Stimulated activated CD8-positive, alpha-beta memory T cell treated with anti-CD3 and anti-CD28 coated beads, Interleukin-4, amount 100 ng/mL, for 1 hour (primary cell): Measurements from ENCODE around the gene RAB7B.
A peak's percentile ranks its signal among the peaks of the same experiment; 100 is the strongest.
"Not testable (repeated sequence)": the region's sequence is repeated elsewhere in the genome, so short reads cannot be mapped to it uniquely, and the experiment has no call there.

Experiments
- DNase-seq, 2 donors: peaks; one replicate each; pipeline ENCODE4 v3.0.0-alpha.2; 2020; ENCODE audit warnings: low read depth in 2 of 2, low spot score in 1 of 2

Gene RAB7B

GRCh38 chr1:206002871-206003801, at the start of gene RAB7B:
RAB7B (minus strand) TSS chr1:206003395; CDS start chr1:205994135, 9,260 bp downstream.
- DNase-seq: no peak

GRCh38 chr1:206052231-206052865, 49.2 kb upstream of the RAB7B start:
- DNase-seq: not testable (repeated sequence)

GRCh38 chr1:206050655-206051235, 47.5 kb upstream of the RAB7B start:
- DNase-seq: peak in 1 of 2 donors; percentile 7

- no peak for DNase-seq
These were observed 46.9 kb upstream of the RAB7B start for GRCh38 chr1:206049919-206050600.

GRCh38 chr1:206049293-206049692, 46.1 kb upstream of the RAB7B start:
- DNase-seq: no peak

- no peak for DNase-seq
These were observed 45.4 kb upstream of the RAB7B start for GRCh38 chr1:206048582-206048981.

GRCh38 chr1:206047271-206047670, 44.1 kb upstream of the RAB7B start:
- no peak for DNase-seq

GRCh38 chr1:206041640-206042039, 38.4 kb upstream of the RAB7B start:
- no peak for DNase-seq

GRCh38 chr1:206040328-206040727, 37.1 kb upstream of the RAB7B start:
- no peak for DNase-seq

GRCh38 chr1:206039046-206039973, 36.1 kb upstream of the RAB7B start:
- DNase-seq: no peak

- DNase-seq: no peak
These were observed 34.4 kb upstream of the RAB7B start for GRCh38 chr1:206037581-206037980.

GRCh38 chr1:206036663-206037455, 33.7 kb upstream of the RAB7B start:
- DNase-seq: no peak

- DNase-seq: no peak
These were observed 31.8 kb upstream of the RAB7B start for GRCh38 chr1:206035027-206035426.

- no peak for DNase-seq
These were observed 29.4 kb upstream of the RAB7B start for GRCh38 chr1:206032380-206033140.

GRCh38 chr1:206030714-206031113, 27.5 kb upstream of the RAB7B start:
- DNase-seq: peak; percentile 21 to 43

GRCh38 chr1:206030191-206030590, 27.0 kb upstream of the RAB7B start:
- DNase-seq: no peak

- no peak for DNase-seq
These were observed 26.3 kb upstream of the RAB7B start for GRCh38 chr1:206029484-206029883.

- DNase-seq: no peak
These were observed 22.2 kb upstream of the RAB7B start for GRCh38 chr1:206025283-206025820.
